Smooth muscle cell of the pulmonary artery (primary cell): Measurements from ENCODE around the gene SAP30L. TPM values are rescaled to one million over a fixed set of nuclear protein-coding genes. Genes with fewer than 3 reads are reported as not detected.

Source experiments
- total RNA-seq: library from RNA; depleted of rRNA; stranded (reverse); fragments of >200 nt; gene quantifications from 2 replicates; pipeline ENCODE4 v1.2.3, GENCODE V29; 2014

The SAP30L gene
- total RNA-seq, result 19.9 and 29.1 TPM in 2 replicates

GRCh38 chr5:154445422-154446194, at the start of gene SAP30L:
SAP30L (plus strand) TSS chr5:154445997; CDS start chr5:154446605, 608 bp downstream.

GRCh38 chr5:154478224-154478565, 32.4 kb downstream of the SAP30L start, which contains the start of gene HAND1:
HAND1 (minus strand) TSS chr5:154478227; CDS start chr5:154478008, 219 bp downstream.

Other genes with a start within 250 kb of the SAP30L start
- gene HAND1, start 32.2 kb downstream of the SAP30L start, total RNA-seq, result not detected in 2 replicates